Endometrial microvascular endothelial cells (primary cell): ENCODE data around the gene BRI3. TPM values are rescaled to one million over a fixed set of nuclear protein-coding genes. Genes with fewer than 3 reads are reported as not detected.
"Not testable (repeated sequence)": the region's sequence is repeated elsewhere in the genome, so short reads cannot be mapped to it uniquely, and the experiment has no call there.

ENCODE experiments used
- in situ Hi-C: cut with HindIII; loops from 2 replicates; pipeline ENCODE4 v1.10.0; 2017; ENCODE audit warnings: low sequenced_read_pairs, low pct_unique_long_range_greater_than_20kb; ENCODE audit errors: inconsistent ontology term
- total RNA-seq: library from RNA; depleted of rRNA; stranded (reverse); fragments of >200 nt; gene quantifications from one replicate; pipeline ENCODE4 v1.2.3, GENCODE V29; 2015; ENCODE audit errors: inconsistent ontology term

Gene BRI3
- total RNA-seq, 1 donor from 2014 or later, result 66.6 TPM

DNA sequence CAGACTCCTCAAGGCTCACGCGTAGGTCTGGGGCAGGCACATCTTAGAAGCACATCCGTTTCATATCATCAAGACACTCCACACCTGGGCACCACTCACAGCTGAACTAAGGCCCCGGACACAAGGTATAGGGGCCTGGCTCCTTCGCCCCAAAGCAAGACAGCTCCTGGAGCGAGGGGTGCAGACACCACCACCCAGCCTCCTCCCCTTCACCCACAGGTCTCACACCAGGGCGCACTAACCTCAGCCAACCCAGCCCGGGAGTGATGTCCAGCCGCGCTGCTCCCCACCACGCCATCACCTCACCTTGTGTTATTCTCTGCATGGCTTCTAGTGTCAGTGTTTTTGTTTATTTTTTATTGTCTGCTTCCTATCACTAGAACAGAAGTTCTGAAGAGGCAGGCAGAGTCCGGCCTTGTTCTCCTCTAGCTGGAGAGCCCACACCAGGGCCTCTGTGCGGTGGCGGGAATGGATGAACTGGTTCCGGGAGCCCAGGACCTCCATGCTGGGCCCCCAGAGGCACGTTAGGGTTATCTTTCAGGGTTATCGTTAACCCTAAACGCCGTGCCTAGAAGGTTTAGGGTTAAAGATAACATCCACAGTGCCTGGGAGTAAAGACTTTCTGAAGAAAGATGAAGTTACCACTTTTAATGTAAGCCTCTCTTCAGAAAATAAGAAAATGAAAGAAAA lies 21.8 kb downstream of the BRI3 start:
- in situ Hi-C loops, result no loop called here

DNA sequence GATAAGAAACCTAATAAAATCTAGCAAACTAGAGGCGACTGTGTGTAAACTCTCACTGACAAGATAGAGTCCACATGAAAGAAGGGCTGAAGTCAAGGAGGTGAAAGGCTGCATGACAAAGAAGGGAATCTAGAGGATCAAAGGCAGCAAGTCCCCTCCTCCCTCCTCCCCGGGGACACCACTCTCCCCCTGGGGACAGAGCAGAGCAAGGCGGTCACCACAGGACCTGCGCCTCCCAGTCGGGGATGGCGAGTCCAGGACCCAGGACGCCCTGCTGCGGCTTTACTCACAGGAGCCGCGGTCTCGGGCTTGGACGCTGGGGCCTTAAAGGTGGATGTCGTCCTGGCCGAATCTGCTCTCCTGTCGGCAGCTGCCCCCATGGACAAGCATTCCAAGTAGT lies 22.4 kb downstream of the BRI3 start:
- in situ Hi-C loops, result no loop called here

DNA sequence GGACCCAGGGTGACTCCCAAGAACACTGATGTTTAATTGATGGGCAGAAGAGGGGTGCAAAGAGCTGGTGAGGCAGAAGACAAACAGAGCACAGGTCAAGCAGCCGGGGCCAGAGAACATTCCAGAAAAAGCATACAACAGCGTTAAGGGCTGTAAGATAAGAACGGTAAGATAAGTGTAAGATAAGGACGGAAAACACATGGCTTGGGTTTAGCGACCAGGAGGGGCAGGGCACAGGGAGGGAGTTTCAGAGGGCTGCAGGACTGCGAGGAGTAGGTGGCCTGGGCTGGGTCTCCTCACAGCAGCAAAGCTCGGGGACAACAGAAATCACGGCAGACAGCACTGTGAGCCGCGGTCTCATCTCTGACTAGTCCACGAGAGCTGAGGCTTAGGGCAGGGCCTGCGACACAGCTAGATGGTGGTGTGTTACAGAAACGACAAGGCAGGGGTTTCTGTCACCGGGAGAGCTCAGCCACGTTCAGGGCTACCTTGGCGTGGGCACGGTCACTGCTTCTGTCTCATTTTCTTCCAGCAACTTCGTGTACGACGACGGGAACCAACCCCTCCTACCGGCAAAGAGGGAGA lies 24.6 kb downstream of the BRI3 start:
- in situ Hi-C loops, result no loop called here

DNA sequence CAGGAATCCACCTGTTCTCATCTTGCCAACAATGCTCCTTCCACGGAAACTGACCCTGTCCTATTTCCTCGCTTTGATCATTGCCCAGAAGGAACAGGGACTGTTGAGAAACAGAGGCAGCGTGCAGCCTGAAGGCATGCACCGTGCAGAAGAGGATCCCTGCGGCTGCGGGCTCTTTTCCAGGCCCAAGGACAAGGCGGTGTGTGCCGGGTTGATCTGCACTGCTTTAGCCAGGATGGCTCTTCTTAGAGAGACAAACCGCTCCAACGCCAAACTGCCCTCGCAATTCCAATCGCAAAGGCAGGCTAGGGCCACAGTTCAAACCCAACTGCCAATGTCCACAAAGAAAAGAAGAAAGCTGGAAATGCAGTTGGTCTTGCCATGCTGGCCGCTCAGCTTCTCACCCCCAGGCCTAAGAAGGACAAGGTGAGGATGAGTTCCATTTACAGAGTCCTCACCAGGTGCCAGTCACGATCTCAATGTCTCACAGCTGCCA lies 26.5 kb downstream of the BRI3 start:
- in situ Hi-C loops, result no loop called here

DNA sequence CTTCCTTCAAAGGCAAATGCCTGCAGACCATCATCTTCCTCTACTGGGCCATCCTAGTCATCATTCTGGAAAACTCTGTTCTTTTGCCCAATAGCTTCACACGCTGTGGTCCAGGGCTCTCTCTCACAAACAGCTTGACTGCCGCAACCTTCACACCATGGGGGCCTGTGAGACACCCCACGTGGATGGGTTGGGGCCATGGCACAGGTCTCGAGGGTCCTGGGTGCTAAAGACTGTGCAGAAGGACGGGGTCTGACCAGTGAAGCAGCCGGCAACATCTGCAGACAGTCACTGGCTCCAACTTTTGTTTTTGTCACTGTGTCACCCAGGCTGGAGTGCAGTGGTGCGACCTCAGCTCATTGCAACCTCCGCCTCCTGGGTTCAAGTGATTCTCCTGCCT lies 28.1 kb downstream of the BRI3 start:
- in situ Hi-C loops, result no loop called here

DNA sequence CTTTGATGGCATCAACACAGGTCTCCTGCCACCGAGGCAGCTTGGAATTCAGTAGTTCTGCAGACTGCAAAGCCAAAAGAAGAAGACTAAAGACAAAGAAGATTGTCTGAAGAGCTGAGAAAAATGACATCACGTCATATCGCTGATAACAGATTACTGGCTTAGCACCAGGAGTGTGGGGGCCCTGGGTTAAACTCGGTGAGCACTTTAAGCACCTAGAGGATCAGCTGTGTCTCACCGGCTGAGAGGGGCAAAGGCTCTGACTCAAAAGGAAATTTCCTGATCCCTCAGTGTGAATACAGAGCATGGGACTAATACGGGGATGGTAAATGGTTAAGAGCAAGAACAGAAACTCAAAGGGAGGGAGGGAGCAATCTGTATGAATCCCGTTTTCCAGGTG lies 30.7 kb downstream of the BRI3 start:
- in situ Hi-C loops, result no loop called here

- in situ Hi-C loops, result no loop called here
Measured at GRCh38 chr7:98314469-98314868, 33.0 kb downstream of the BRI3 start.

DNA sequence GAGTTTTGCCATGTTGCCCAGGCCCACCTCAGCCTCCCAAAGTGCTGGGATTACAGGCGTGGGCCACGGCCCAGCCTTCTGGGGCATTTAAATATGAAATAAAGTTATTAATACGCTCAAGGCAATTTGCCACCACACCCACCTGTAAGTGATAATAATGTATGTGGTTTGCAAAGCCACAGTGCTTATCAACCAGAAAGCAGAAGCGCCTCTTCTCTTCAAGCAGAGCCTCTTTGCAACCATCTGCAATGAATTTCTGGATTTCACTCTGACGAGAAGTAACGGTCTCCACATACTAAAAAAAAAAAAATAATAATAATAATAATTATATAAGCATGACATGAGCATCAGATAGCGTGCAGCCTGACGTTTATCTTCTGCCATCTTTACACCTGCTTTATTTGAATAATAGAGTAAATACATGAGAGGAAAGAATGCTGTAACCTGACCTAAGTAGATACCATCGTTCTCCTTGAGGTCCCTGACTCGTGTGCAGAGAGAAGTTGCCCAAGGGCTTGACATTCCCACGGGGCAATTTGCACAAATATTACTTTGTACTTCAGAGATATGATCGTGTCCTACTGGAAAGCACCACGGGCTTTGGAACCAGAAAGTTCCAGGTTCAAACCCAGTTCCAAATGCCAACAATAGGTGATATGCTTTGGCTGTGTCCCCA lies 34.0 kb downstream of the BRI3 start:
- in situ Hi-C loops, result no loop called here

- in situ Hi-C loops, result not testable (repeated sequence)
Measured at GRCh38 chr7:98315994-98316527, 34.6 kb downstream of the BRI3 start.

GRCh38 chr7:98317366-98318040 lies 36.0 kb downstream of the BRI3 start:
- in situ Hi-C loops, result no loop called here

GRCh38 chr7:98319176-98319575 lies 37.7 kb downstream of the BRI3 start:
- in situ Hi-C loops, result no loop called here

DNA sequence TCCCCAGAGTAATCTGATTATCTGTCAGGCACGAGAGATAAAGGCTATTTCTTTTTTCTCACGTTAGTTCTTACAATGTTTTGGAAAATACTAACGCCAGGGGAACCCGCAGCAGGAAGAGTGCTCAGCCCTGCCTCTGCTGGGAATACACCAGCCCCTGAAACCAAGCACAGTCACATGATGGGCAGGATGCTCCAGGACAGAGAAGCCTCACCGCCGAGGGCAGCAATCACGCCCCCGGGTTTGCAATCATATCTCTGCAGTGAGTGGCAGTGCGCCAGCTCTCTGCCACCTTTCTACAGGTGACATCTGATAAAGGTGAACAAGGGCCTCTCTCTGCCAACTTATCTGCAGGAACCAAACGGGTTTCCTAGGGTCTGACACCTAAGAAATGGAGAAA lies 39.8 kb downstream of the BRI3 start:
- in situ Hi-C loops, result no loop called here

- in situ Hi-C loops, result no loop called here
Measured at GRCh38 chr7:98322331-98323270, 41.1 kb downstream of the BRI3 start.

- in situ Hi-C loops, result no loop called here
Measured at GRCh38 chr7:98323597-98324322, 42.3 kb downstream of the BRI3 start.

- in situ Hi-C loops, result no loop called here
Measured at GRCh38 chr7:98324782-98325181, 43.3 kb downstream of the BRI3 start.

GRCh38 chr7:98329100-98329790 lies 47.8 kb downstream of the BRI3 start:
- in situ Hi-C loops, result no loop called here

DNA sequence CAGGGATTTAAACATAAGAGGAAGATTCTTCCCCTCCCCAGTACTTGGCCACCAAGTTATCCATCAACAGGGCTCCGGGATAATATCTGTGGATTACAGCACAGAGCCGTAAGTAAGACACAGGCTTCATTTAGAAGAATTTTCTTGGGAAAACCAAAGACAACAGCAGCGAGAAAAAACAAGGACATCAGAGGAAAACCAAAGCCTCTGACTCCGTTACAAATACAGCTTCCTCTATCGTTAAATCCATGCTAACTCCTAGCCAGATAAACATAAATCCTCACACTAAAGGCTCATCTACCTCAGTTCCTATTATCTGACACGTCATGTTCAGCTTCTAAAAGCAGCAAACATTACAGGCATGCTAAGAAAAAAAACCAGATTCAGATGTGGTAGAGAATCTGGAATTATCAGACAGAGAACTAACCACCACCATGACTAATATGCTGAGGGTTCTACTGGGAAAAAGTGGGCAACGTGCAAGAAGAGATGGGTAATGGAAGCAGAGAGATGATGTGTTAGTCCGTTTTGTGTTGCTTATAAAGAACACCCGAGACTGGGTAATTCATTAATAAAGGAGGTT lies 48.4 kb downstream of the BRI3 start:
- in situ Hi-C loops, result no loop called here
